IPS DF 4.7 (cell line): ENCODE results near the gene CDS2.

Source experiments
- DNase-seq: peaks from one replicate; pipeline ENCODE4 v3.0.0-alpha.2; 2013; ENCODE audit warnings: low spot score; ENCODE audit errors: extremely low read depth

CDS2 gene

DNA sequence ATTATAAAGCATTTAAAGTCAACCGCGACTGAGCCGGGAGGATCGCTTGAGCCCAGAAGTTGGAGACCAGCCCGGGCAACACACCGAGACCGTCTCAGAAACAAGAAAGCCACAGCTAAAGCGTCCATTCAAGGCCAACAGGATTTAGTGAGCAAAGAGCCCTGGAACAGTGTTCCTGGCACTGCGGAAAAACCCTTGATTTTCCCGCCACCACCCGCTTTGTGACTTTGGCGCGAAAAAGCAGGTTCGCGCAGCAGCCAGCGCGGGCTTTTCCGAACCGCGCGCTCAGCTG is 7.7 kb upstream of the CDS2 start:
- no peak for DNase-seq

DNA sequence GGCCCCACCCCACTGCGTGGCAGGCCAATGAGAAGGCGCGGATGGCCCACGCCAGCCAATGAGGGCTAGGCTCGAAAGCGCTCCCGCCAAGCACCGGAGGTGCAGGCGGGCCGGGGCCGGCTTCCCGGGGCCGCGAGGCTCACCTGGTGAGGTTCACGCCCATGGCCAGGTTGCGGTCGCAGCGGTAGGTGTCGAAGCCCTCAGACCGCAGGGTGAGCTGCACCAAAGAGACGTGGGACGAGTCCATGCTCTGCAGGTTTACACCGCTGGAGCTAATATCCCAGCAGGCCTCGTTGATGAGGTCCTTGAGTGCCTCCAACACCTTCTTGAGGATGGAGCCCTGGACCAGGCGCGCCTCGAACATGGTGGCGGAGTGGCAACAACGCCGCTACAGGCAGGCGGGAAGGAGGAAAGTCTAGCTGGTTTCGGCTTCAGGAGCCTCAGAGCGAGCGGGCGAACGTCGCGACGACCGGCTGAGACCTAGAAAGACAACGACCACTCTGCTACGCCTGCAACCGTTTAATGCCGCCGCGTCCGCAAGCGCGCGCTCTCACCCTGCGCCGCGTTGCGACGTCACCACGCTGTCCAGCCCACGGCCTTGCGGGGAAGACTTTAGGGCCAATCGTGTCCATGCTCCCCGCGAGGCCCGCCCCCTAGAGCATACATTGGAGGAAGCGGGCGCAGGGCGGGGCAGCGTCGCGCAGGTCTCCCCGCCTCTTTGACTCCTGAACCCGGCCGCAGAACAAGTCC is 7.2 kb upstream of the CDS2 start, which contains the start of gene PCNA:
Gene PCNA, minus strand, starts transcription at position 524 of the 750 bp plus-strand sequence. Its CDS starts 160 bp downstream, at position 364.
- peak; percentile 84 for DNase-seq

DNA sequence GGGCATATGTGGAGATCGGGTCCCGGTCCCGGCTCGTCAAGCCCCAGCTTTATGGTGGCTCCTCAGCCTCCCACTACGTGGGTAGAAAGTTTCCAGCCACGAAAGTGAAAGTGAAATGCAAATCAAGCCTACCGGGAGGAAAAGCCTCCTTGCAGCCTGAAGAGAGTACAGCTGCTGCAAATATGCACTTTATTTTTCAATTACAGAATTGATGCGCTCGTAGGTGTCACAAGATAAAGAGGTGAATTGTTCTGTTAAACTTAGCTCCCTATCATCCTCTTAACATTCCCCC is 6.7 kb upstream of the CDS2 start:
- DNase-seq: no peak

DNA sequence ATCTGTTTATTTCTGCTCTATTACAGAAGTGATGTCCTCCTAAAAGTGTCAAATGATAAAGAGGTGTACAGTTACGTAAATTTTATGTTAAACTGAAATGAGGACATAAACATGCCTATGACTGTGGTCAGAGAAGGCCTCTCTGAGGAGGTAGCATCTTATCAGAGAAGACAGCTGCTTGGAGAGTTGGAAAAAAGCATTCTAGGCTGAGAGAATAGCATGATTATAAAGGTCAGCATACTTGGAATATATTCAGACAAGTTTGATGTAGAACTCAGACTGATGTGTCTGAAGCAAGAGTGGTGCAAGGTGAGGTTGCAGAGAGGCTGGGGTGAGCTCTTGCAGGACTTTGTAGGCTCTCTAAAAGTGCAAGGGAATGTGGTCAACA is 3.9 kb upstream of the CDS2 start:
- DNase-seq: no peak

DNA sequence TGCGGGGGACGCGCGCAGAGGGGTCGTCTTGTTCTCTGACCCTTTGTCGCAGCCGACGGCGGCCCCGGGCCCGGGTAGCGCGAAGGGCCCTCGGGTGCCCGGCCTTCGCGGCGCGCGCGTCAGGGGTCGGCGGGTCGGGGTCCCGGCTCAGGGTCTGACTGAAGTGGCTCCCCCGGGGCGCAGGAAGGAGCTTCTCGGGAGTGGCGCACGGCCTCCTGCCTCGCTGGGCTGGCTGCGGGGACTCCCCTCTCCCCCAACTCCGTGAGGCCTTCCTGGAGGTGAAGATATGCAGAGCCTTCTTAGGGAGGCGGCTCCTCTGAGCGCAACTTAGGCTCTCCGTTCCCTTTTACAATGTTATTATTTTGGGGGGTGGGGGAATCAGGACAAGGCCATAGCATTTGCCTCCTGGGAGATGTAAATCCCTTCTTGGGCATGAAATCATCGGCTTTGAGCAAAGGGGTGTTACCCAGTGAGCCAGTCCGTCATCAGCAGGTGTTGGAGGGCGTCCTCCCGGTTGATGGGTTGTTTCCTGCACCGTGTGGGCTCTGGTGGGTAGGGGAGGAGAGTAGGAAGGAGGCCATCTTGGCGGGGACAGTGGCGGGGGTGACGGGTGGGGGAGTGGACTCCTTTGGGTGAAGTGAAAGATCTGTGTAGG is 523 bp downstream of the CDS2 start:
- DNase-seq: no peak

DNA sequence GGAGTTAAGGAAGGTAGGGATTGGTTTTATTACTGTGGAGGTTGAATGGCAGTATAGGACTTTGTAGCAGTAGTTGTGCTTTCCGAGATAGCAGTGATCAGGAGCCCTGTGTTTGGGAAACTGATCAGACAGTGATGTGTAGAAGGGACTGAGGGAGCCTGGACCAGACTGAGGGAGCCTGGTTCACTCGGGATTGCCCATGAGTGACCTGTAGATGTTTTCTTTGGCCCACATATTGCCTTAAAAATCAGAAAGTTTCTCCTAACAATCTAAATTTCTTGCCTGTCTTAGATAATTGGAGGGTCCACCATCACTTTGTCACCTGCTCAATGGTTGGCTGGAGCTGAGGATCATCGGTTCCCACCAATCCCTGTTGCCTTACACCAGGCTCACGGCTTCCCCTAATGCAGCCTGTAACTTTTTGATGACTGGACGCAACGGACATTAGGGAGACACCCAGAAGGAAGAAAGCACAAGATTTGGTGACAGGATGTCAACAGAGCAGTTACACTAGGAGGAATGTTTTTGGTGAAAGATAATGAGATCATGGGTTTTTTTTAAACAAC is 1.1 kb downstream of the CDS2 start:
- no peak for DNase-seq

DNA sequence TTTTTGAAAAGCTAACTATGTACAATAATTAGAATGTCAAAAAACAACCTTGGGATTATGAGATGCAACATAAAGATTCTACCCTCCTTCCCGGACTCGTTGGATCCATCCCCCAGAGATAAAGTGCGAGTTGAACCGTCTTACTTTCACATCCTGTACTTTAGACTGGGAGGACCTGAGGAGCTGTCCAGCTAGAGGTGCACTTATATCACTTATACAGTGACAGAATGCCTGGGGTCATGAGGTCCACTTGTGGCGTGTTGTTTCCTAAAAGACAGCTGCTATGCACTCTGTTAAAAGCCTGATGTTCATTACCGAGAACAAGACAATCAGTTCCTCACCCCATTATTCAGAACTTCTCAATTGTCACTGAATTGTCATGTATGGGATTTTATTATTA is 2.1 kb downstream of the CDS2 start:
- no peak for DNase-seq

DNA sequence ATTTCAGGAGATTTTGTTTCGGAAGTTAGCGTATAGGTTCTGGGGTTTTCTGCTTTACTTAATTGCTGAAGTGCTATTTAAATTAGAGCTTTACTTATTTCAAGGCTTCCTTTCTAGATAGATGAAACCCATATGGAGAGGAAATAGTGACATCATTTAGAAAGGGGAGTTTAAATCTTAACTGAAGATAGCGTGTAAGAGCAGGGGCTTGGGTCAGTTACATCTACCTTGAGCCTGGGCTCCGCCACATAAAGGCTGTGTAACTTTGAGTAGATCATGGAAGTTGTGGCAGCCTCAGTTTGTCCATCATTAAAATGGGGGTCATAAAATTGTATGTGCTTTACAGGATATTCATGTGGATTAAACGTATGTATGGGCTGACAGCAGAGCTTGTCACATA is 4.7 kb downstream of the CDS2 start:
- DNase-seq: no peak

DNA sequence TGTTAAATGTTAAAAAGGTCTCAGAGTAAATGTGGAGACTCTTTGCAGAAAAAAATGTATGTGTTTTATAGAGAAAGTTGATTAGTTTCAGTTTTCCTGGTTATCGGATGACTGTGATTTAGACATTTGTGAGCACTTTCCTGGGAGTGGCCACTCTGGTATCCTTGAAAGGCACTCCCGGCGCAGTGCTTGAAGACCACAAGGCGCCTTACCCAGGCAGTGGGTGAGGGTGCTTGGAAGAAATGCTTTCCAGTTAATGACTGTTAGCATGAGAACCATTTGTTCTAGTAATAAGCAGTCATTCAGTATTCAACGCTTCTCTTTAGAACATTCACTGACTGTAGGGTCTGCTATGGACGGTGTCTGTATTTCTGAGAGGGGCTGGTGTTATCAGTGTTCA is 7.2 kb downstream of the CDS2 start:
- no peak for DNase-seq

DNA sequence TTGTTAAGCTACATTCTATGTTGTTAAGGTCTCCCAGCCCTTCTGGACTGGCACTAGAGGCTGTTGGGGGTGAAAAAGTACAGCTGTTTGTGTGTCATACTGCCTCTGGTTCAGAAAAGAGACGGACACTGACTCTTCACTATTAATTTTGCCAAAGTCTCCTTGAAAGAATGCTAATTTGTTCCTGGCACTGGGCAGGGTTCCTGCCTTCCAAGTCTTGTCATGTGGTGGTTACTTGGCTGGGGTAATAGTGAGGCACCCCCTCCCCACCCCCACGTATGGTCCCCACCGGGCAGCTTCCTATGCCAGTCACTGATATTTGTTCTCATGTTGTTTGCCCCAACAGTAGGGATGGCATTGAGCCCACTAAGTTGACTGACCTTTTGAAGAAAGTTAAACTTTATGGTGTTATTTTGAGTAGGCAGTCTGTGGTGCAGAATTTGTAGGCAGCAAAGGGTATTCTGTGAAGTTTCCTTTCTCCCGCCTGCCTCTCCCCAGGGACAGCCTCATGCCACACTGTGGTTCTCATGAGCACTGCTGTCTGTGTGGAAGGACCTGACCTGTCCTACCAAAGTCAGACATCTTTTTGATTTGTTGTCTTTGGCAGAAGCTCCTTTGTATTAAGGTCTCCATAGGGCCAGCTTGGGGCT is 8.7 kb downstream of the CDS2 start:
- no peak for DNase-seq

DNA sequence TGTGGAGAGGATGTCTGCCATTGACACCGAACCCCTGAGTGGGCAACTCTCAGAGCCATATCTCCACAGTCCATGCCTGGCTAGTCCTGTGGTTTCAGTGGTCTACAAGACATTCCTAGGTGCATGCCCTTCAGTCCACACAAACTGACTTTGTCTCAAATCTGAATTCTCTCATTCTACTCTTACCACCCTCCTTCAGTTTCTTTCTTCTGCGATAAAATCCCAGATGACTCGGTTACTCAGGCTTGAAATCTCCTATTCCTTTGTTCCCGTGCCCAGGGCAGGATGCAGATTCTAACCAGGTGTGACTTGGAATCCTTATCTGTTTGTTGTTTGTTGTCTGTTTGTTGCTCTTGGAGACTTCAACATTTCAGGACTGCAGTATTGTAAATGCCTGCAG is 9.3 kb downstream of the CDS2 start:
- no peak for DNase-seq

DNA sequence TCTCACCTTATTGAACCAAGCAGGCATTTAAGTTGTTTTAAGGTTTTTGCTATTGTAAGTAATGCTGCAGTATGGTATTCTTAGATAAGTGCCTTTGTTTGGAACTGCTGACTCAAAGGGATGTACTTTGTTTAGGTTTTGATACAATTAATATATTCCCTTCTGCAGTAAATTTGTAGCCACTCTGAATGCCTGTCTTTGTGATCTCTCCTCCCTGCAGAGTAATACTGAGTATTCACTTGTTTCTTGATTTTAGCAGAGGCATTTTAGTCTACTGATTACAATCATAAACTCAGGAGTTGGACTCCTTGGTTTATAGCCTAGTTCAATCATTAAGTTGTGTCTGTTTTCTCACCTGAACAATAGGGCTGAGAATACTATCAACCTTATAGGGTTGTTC is 13.4 kb downstream of the CDS2 start:
- no peak for DNase-seq

DNA sequence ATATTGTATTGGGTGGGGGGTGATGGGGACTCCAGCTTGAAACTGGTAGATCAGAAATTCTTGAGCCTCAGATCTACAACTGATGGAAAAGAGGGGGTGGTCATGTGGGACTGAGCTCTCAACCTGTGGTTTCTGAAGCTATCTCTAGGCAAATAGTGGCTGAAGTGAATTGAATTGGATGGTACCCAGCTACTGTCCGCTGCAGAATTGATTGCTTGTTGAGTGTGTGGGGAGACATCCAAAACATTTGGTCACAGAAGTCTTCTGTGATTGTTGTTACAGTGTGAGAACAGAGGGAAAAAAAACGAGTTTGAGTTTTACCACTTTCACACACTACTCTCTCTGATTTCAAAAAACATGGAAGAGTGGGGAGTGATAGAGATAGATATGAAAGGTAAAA is 14.8 kb downstream of the CDS2 start:
- DNase-seq: no peak

DNA sequence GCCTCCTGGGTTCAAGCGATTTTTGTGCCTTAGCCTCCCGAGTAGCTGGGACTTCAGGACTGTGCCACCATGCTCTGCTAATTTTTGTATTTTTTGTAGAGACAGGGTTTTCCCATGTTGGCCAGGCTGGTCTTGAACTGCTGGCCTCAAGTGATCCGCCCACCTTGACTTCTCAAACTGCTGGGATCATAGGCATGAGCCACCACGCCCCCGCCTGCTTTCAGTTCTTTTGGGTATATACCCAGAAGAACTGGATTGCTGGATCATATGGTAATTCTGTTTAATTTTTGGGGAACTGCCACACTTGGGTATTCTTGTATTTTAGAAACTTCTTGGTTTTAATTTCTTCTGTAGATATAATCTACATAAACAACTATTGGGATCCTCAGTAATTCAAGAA is 17.0 kb downstream of the CDS2 start:
- no peak for DNase-seq

DNA sequence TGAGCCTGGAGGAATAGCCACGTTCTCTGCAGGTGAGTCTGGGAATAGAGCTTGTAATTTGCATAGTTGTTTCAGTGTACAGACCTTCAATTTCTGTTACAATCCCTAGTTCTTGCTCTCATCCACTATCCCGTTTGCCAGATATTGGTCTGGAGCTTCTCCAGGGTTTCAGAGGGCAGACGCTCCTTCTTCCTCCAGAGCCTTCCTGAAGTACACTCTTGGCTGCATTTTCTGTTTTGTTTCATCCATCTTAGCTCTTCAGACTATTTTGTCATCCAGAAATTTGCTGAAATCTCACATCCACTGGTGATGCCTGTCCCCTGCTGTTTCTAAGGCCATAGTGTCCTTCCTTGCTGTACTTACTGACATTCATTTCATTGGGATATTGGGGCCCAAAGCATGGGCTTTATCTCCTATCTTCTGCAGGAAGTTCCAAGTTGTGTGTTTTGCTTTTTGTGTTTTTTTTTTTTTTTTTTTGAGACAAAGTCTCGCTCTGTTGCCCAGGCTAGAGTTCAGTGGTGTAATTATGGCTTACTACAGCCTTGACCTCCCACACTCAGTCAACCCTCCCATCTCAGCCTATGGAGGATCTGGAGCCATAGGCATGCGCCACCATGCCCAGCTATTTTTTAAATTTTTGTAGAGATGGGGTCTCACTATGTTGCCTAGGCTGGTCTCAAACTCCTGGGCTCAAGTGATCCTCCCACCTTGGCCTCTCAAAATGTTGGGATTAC is 18.7 kb downstream of the CDS2 start:
- no peak for DNase-seq

DNA sequence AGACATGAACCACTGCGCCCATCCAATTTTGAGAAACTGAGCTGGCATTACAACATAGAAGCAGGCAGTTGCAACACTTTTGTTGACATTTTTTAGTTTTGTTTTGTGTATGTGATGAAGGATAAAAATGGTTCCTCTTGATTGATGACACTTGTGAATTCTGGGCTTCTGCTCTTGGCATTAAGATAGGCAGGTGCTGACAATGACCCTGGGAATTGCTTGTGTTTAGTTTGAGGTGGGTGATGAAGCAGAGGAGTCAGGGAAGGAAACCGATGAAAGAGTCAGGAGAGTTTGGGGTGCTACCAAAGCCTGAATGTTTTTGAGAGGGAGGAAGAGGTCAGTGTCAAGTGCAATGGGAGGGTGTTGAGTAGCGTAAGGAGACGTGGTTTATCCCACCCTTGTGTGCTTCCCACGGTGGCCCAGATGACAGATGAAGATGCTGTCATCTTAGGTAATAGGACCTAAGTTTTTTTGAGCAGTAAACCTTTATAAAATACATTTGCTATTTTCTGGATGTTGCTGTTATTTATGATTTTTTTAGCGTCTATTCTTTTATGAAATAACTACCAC is 19.4 kb downstream of the CDS2 start:
- no peak for DNase-seq

DNA sequence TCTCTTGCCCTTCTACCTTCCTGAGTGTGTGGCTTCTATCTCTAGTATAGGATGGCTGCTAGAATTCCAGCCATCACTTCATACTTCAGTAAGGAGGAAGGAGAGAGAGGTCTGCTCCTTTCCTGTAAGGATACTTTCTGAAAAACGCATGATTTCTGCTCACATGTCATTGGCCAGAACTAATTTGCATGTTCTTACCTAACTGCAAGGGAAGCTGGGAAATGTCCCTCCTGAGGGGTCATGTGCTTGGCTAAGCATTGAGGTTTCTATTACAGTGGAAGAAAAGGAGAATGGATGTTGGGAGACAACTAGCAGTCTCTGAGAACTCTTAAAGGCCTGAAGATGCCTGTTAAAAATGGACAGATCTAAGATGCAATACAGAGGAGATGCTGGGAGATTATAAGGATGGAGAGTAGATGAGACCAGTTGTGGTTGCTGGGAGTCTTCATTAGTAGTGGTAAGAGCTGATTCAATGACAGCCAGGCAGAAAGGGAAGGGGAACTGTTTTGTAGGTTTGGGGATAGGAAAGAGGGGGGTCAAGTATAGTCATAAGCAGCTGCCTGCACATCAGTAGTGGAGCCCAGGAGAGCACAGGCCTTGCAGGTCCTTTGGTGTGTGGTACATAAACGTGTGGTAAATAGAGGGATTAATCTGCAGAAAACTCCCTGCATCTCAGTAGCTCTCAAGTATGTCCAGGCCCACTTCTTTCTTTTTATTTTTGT is 20.2 kb downstream of the CDS2 start:
- no peak for DNase-seq

DNA sequence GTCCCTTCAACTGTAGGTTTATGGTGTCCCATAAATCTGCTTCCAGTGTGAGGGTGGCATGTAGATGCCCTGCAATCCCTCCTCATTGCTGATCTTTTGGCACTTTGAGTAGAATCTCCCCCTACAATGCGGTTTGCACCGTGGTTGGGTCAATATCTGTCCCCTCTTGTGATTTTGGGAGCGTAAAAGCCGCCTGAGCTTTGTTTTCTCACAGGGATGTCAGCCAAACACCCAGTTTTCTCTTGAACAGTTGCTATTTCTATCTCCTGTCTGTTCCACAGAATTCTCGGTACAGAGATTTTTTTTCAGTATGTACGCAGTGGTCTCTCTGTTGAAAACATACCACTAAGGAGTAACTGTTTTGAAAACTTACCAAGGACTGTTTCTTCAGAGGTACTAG is 21.8 kb downstream of the CDS2 start:
- DNase-seq: no peak

DNA sequence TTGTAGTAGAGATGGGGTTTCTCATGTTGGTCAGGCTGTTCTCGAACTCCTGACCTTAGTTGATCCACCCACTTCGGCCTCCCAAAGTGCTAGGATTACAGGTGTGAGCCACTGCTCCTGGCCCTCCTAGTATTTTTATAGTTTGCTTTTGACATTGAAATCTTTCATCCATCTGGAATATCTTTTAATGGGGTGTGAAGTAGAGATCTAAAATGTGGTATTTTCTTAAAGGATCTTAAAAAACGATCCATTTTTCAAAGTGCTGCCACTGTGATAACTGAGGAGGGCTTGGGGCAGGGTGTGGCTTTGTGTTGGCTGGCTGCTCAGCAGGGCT is 23.1 kb downstream of the CDS2 start:
- no peak for DNase-seq

DNA sequence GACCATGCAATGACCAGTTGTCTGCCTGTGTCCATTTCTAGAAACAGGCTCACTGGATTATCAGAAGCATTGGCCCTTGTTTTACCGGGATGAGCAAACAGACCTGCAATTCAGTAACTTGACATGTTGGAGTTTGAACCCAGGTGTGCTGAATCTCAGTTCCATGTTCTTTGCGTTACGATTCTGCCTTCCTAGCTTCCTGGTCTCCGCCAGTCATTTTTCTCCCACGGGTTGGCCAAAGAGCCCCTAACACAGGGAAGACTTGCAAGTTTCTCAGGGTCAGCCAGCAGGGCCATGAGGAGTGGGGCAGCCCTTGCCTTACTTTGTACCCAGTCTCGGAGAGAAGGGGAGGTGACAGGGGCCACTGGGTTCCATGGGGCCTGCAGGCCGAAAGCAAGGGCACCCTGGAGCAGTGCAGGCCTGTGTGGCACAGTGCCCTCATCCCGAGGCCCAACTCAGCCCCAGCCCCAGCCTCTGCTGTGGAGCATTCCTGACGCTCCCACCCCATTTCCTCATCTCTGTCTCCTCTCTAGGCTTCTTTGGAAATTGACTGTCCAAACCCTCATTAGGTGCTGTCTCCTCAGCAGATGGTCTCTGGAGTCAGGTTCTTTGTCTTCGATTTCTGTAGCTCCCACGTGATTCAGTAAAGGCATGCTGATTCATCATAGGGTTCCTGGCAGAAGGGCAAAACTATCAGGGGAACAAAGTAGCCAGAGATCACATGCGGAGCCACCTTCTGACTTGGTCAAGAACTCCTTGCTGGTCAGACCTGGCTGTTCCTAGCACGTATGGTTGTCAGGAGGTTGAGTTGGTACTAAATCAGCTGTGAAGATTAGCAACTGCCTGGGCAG is 23.6 kb downstream of the CDS2 start:
- DNase-seq: no peak

DNA sequence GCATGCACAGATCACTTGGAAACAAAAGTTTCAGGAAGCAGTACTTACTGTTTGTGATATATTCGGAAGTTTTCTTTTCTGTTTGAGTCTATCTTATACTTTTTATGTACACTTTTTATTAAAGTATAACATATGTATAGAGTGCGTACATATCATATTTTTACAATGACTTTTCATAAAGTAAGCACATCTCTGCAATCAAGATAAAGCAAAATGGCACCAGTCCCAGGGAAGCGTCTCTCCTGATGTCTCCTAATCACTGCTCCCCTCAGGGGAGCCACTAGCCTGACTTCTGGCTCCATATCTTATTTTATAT is 26.3 kb downstream of the CDS2 start:
- DNase-seq: no peak
